H9 (cell line): ENCODE measurements around the gene PIMREG. TPM values are rescaled to one million over a fixed set of nuclear protein-coding genes. Genes with fewer than 3 reads are reported as not detected.

Source experiments
- DNase-seq: peaks from one replicate; pipeline ENCODE4 v3.0.0-alpha.2; 2017
- H2AFZ ChIP-seq: one replicate; pipeline ENCODE4 v1.6.1; 2013; ENCODE audit warnings: mild to moderate bottlenecking, low read length, control low read depth, moderate library complexity
- H2AK5ac ChIP-seq: 2 replicates; pipeline ENCODE4 v1.6.1; 2013; ENCODE audit warnings: low read length, control low read depth, mixed read lengths; ENCODE audit not compliant: insufficient read length
- H2BK120ac ChIP-seq: one replicate; pipeline ENCODE4 v1.6.1; 2013; ENCODE audit warnings: low read depth, mild to moderate bottlenecking, low read length, control low read depth, inconsistent platforms; ENCODE audit not compliant: poor library complexity, severe bottlenecking
- H2BK12ac ChIP-seq: 2 replicates; pipeline ENCODE4 v1.6.1; 2013; ENCODE audit warnings: low read length, control low read depth, mixed read lengths, low read depth; ENCODE audit not compliant: insufficient read length
- H2BK15ac ChIP-seq: 2 replicates; pipeline ENCODE4 v1.6.1; 2013; ENCODE audit warnings: low read depth, low read length, control low read depth
- H2BK20ac ChIP-seq: one replicate; pipeline ENCODE4 v1.6.1; 2013; ENCODE audit warnings: low read depth, mild to moderate bottlenecking, low read length, control low read depth, inconsistent platforms; ENCODE audit not compliant: poor library complexity, severe bottlenecking
- H2BK5ac ChIP-seq: 2 replicates; pipeline ENCODE4 v1.6.1; 2013; ENCODE audit warnings: low read length, control low read depth, mixed read lengths; ENCODE audit not compliant: insufficient read length
- H3K14ac ChIP-seq: 2 replicates; pipeline ENCODE4 v1.6.1; 2013; ENCODE audit warnings: low read length, control low read depth; ENCODE audit not compliant: insufficient read depth
- H3K18ac ChIP-seq: 2 replicates; pipeline ENCODE4 v1.6.1; 2013; ENCODE audit warnings: low read depth, mild to moderate bottlenecking, mixed read lengths, low read length, control low read depth; ENCODE audit not compliant: insufficient read length
- H3K23ac ChIP-seq: 2 replicates; pipeline ENCODE4 v1.6.1; 2013; ENCODE audit warnings: low read length, control low read depth, mixed read lengths, low read depth; ENCODE audit not compliant: insufficient read length
- H3K23me2 ChIP-seq: 2 replicates; pipeline ENCODE4 v1.6.1; 2013; ENCODE audit warnings: low read depth, mild to moderate bottlenecking, mixed read lengths, low read length, control low read depth; ENCODE audit not compliant: insufficient read length, poor library complexity, severe bottlenecking
- H3K27ac ChIP-seq: 2 replicates; pipeline ENCODE4 v1.5.1; 2013; ENCODE audit warnings: low read length, control low read depth, mixed read lengths, low read depth; ENCODE audit not compliant: insufficient read length
- H3K27me3 ChIP-seq: 2 replicates; pipeline ENCODE4 v1.6.1; 2013; ENCODE audit warnings: low read length, control low read depth, inconsistent platforms; ENCODE audit not compliant: insufficient read depth
- H3K4ac ChIP-seq: 2 replicates; pipeline ENCODE4 v1.6.1; 2013; ENCODE audit warnings: low read depth, mild to moderate bottlenecking, control low read depth, inconsistent platforms, low read length, moderate library complexity
- H3K4me1 ChIP-seq: 2 replicates; pipeline ENCODE4 v1.6.1; 2013; ENCODE audit warnings: low read length, control low read depth, inconsistent platforms; ENCODE audit not compliant: insufficient read depth
- H3K4me2 ChIP-seq: 2 replicates; pipeline ENCODE4 v1.6.1; 2013; ENCODE audit warnings: low read length, control low read depth, mixed read lengths; ENCODE audit not compliant: insufficient read length, insufficient read depth
- H3K56ac ChIP-seq: 2 replicates; pipeline ENCODE4 v1.6.1; 2013; ENCODE audit warnings: low read depth, mild to moderate bottlenecking, mixed read lengths, low read length, control low read depth; ENCODE audit not compliant: insufficient read length
- H3K79me1 ChIP-seq: 2 replicates; pipeline ENCODE4 v1.6.1; 2013; ENCODE audit warnings: low read depth, mild to moderate bottlenecking, moderate library complexity, low read length, control low read depth, inconsistent platforms; ENCODE audit not compliant: insufficient read depth, poor library complexity, severe bottlenecking
- H3K79me2 ChIP-seq: 2 replicates; pipeline ENCODE4 v1.6.1; 2013; ENCODE audit warnings: low read length, control low read depth, inconsistent platforms; ENCODE audit not compliant: insufficient read depth
- H3K9ac ChIP-seq: 2 replicates; pipeline ENCODE4 v1.6.1; 2013; ENCODE audit warnings: low read length, control low read depth, mixed read lengths; ENCODE audit not compliant: insufficient read length; ENCODE audit errors: extremely low read depth
- H3K9me3 ChIP-seq: one replicate; pipeline ENCODE4 v1.6.1; 2013; ENCODE audit warnings: low read depth, low read length, inconsistent platforms; ENCODE audit not compliant: control insufficient read depth
- H3T11ph ChIP-seq: one replicate; pipeline ENCODE4 v1.6.1; 2013; ENCODE audit warnings: mild to moderate bottlenecking, low read length, control low read depth, inconsistent platforms
- H4K20me1 ChIP-seq: one replicate; pipeline ENCODE4 v1.6.1; 2013; ENCODE audit not compliant: control insufficient read depth, insufficient read length, insufficient read depth
- H4K5ac ChIP-seq: 2 replicates; pipeline ENCODE4 v1.6.1; 2013; ENCODE audit warnings: low read depth, mild to moderate bottlenecking, mixed read lengths, low read length, control low read depth; ENCODE audit not compliant: insufficient read length
- H4K8ac ChIP-seq: replicated peaks from 2 replicates; pipeline ENCODE4 v1.6.1; 2013; ENCODE audit warnings: low read length, control low read depth, mixed read lengths, low read depth; ENCODE audit not compliant: insufficient read length
- H4K91ac ChIP-seq: 2 replicates; pipeline ENCODE4 v1.6.1; 2013; ENCODE audit warnings: low read depth, mild to moderate bottlenecking, moderate library complexity, mixed read lengths, low read length, control low read depth; ENCODE audit not compliant: insufficient read length
- H3K27ac Mint-ChIP-seq, 3 experiments: 2 replicates in 2 of 3; 3 replicates in 1 of 3; pipeline ENCODE4 v1.8.0; 2020 to 2021; ENCODE audit warnings: mixed read lengths in 3 of 3, mild to moderate bottlenecking in 1 of 3, moderate library complexity in 1 of 3
- H3K27me3 Mint-ChIP-seq: 2 replicates; pipeline ENCODE4 v1.8.0; 2021; ENCODE audit warnings: low read depth, mild to moderate bottlenecking, moderate library complexity, mixed read lengths
- H3K36me3 Mint-ChIP-seq, 3 experiments: 2 replicates in 2 of 3; 3 replicates in 1 of 3; pipeline ENCODE4 v1.8.0; 2020 to 2021; ENCODE audit warnings: low read depth in 3 of 3, mixed read lengths in 3 of 3; ENCODE audit not compliant: insufficient read depth in 1 of 3
- H3K4me1 Mint-ChIP-seq, 2 experiments: 2 replicates each; pipeline ENCODE4 v1.8.0; 2020; ENCODE audit warnings: mixed read lengths in 2 of 2
- H3K4me3 Mint-ChIP-seq, 2 experiments: 2 replicates in 1 of 2; 3 replicates in 1 of 2; pipeline ENCODE4 v1.8.0; 2020 to 2021; ENCODE audit warnings: mild to moderate bottlenecking in 2 of 2, mixed read lengths in 2 of 2, moderate library complexity in 1 of 2
- H3K9me3 Mint-ChIP-seq, 2 experiments: 2 replicates in 1 of 2; 3 replicates in 1 of 2; pipeline ENCODE4 v1.8.0; 2020; ENCODE audit warnings: mild to moderate bottlenecking in 2 of 2, mixed read lengths in 2 of 2, moderate library complexity in 1 of 2
- CTCF ChIP-seq: fragments of 200-600 bp; sonication (generic); conservative IDR thresholded peaks from 3 replicates; pipeline ENCODE4 v1.8.0; 2021; ENCODE audit warnings: antibody characterized with exemption, mild to moderate bottlenecking
- WGBS: extraction: QIAGEN DNeasy Blood & Tissue Kit; methylation state at CpG from one replicate; pipeline ENCODE4 v1.1.7; 2013; ENCODE audit warnings: missing lambda C conversion rate, low lambda C conversion rate, mixed read lengths; ENCODE audit not compliant: insufficient read length; ENCODE audit errors: extremely low coverage; 5-methylcytosine and 5-hydroxymethylcytosine counted together
- total RNA-seq: library from RNA; stranded (reverse); gene quantifications from 2 replicates; pipeline ENCODE4 v1.2.1, GENCODE V29; 2021

The PIMREG gene
- total RNA-seq, 1 experiment from 2014 or later, result 91.6 TPM

GRCh38 chr17:6437956-6438355 lies 6.3 kb upstream of the PIMREG start:
- Histone ChIP-seq H3K23ac (no peak overlapping the region), H4K91ac (no peak overlapping the region), H2BK120ac (no peak overlapping the region), H3K4me2 (peak overlapping the region; percentile 24), H3K4me1 (peaks cover 6% of the 10 kb centered on the region), H3K4ac (no peak overlapping the region), H3K14ac (no peak overlapping the region), H3K18ac (no peak overlapping the region), H3K23me2 (no peaks in the 10 kb centered on the region), H3K79me1 (no peaks in the 10 kb centered on the region), H2BK15ac (no peak overlapping the region), H2AK5ac (no peak overlapping the region), H2BK20ac (no peak overlapping the region), H4K8ac (no peak overlapping the region), H3K79me2 (no peaks in the 10 kb centered on the region), H3T11ph (no peak overlapping the region), H4K20me1 (no peaks in the 10 kb centered on the region), H3K9ac (no peak overlapping the region), H3K27ac (no peak overlapping the region), H2AFZ (no peak overlapping the region), H3K27me3 (no peaks in the 10 kb centered on the region), H4K5ac (no peak overlapping the region), H2BK5ac (no peak overlapping the region), H2BK12ac (no peak overlapping the region), H3K9me3 (no peaks in the 10 kb centered on the region), H3K56ac (no peak overlapping the region)
- H3K27me3 Mint-ChIP-seq, result no peaks in the 10 kb centered on the region; the same call in none of the 2 replicates
- no peak for TF ChIP-seq CTCF
- peak overlapping the region in 1 of 3 experiments; percentile 81; a peak in 3 of 7 replicates for H3K27ac Mint-ChIP-seq
- no peak for DNase-seq
- peaks cover 56 to 66% of the 10 kb centered on the region in 2 experiments for H3K4me1 Mint-ChIP-seq
- peaks cover 0 to 20% (median 3%) of the 10 kb centered on the region in 3 experiments; a peak in 4 of 7 replicates for H3K36me3 Mint-ChIP-seq
- peak overlapping the region; percentile 14 to 61; a peak in 2 of 5 replicates for H3K4me3 Mint-ChIP-seq
- no CpG with 5 or more reads among the region's 3 CpGs for WGBS
- peaks cover 9 to 19% of the 10 kb centered on the region in 2 experiments for H3K9me3 Mint-ChIP-seq
